ENCODE measurements around the gene RRP36. TPM values are rescaled to one million over a fixed set of nuclear protein-coding genes. Genes with fewer than 3 reads are reported as not detected.

The RRP36 gene
- total and polyA plus RNA-seq, 2 of the 8 experiments (the other 6 are each of a cell fraction or from before 2014, with no cell fraction given), result 33.9 to 92.3 TPM

DNA sequence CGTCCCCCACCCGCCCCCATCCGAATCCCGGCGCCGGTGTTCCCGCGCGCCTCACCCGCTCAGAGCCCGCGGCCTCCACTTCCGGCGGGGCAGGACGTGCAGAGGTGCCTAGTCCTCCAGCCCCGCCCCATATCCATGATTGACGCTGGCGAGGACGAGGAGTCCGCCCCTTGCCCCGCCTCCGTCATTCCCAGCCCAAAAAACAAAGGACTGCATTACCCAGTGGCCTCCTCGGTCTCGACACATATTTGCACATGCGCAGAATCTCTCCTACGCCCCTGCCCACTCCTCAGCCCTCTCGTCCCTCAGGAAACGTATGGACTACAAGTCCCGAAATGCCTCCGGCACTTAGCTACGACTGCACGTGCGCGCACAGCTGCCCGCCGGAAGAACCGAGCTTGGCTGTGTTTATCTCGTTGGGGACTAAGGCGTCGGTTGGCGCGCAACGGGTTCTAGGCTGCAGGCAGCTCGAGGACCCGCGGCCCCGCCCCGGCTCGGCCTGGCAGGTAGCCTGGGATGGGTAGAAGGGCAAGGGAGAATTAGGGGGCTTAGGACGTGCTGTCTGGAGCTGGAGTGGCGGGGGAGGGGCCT, 7.5 kb upstream of the RRP36 start, which contains the start of the genes KLHDC3 and MEA1:
TSS of gene KLHDC3 (plus strand) at position 407 of the 591 bp plus-strand sequence. CDS start 2,944 bp downstream, outside the sequence.
TSS of gene MEA1 (minus strand) at position 104 of the 591 bp plus-strand sequence. CDS start 133 bp downstream, outside the sequence.
- 0% methylated on average over 29 of the region's 51 CpGs; no CpG with 5 or more reads in 1 of the 2 experiments for WGBS, 2 experiments (ENCODE audit: extremely low coverage in 1 of 2, insufficient coverage in 1 of 2, insufficient read length in 1 of 2, insufficient replicate concordance in 2 of 2, low coverage in 1 of 2, low lambda C conversion rate in 2 of 2, missing lambda C conversion rate in 1 of 2)
- no peaks in the 10 kb centered on the region for H3K27me3 ChIP-seq (replicated peaks in 1 of 4; ENCODE audit: control insufficient read depth in 3 of 4, extremely low read depth in 1 of 4, insufficient read depth in 3 of 4, low read length in 3 of 4)
- DNase-seq (ENCODE audit: low read depth in 1 of 2, low spot score in 2 of 2) (peak; percentile 99 to 100), FAIRE-seq (peak; percentile 92)
- peaks cover 0 to 9% (median 4%) of the 10 kb centered on the region in 4 experiments; a peak in 6 of 7 replicates for H3K4me1 ChIP-seq (replicated peaks in 1 of 4; ENCODE audit: control insufficient read depth in 3 of 4, insufficient read depth in 4 of 4, low read length in 3 of 4)
- peak within 1 kb of the TSS; percentile 85 to 99 (median 88) for H3K4me3 ChIP-seq (ENCODE audit: extremely low read depth in 1 of 4, insufficient read depth in 2 of 4, low read depth in 3 of 4, low read length in 4 of 4)
- H2AK5ac ChIP-seq (ENCODE audit: low read depth, low read length), result peak within 1 kb of the TSS; percentile 84
- H3K9ac ChIP-seq (replicated peaks in 1 of 4; ENCODE audit: extremely low read depth in 1 of 4, low read depth in 3 of 4, low read length in 3 of 4), result peak within 1 kb of the TSS; percentile 63 to 81 (median 72)
- H3K79me1 ChIP-seq (ENCODE audit: low read depth, low read length), result peaks cover 8% of the 10 kb centered on the region
- peak within 1 kb of the TSS; percentile 90 to 95 for H3K4me2 ChIP-seq (ENCODE audit: insufficient read depth in 1 of 2, low read depth in 2 of 2, low read length in 2 of 2)
- H2AFZ ChIP-seq (ENCODE audit: low read length), result no peak within 1 kb of the TSS; the same call in 1 of the 2 replicates
- peaks cover 7% of the 10 kb centered on the region for H3K23me2 ChIP-seq (ENCODE audit: low read depth, low read length)
- H3K23ac ChIP-seq (ENCODE audit: insufficient read length), result no peak within 1 kb of the TSS
- peak within 1 kb of the TSS; percentile 54 for H3K27ac ChIP-seq (ENCODE audit: low read depth, low read length)
- peak within 1 kb of the TSS; percentile 17 for H3K4ac ChIP-seq (replicated peaks; ENCODE audit: insufficient read length, low read depth, low read length)
- H3K9me3 ChIP-seq (ENCODE audit: insufficient read depth in 2 of 2, low read depth in 1 of 2, low read length in 1 of 2), result no peaks in the 10 kb centered on the region
- H3K14ac ChIP-seq (ENCODE audit: insufficient read length), result no peak within 1 kb of the TSS
- peak within 1 kb of the TSS; percentile 53; the same call in 1 of the 2 replicates for H2BK12ac ChIP-seq (ENCODE audit: low read depth, low read length)
- peak within 1 kb of the TSS; percentile 82 for H4K5ac ChIP-seq (ENCODE audit: insufficient read length, low read depth, low read length)
- H4K8ac ChIP-seq (ENCODE audit: extremely low read depth, insufficient read depth, low read length), result peak within 1 kb of the TSS; percentile 74
- ChIA-PET CTCF (ENCODE audit: partially characterized antibody) (interaction anchor here (0.6 to 2.2 kb wide), 13 partner anchors 19 to 529 kb away, joined by 3 to 9 read pairs (median 3); partner anchors contain the start of genes GNMT and PTK7), POLR2A (ENCODE audit: partially characterized antibody) (interaction anchor here (0.6 to 27.9 kb wide), 18 partner anchors 8 to 162 kb away, joined by 3 to 584 read pairs (median 6); partner anchors contain the start of genes CNPY3, CUL7, KLC4 and MRPL2)
- peak within 1 kb of the TSS; percentile 75 for H3K18ac ChIP-seq (ENCODE audit: extremely low read depth, low read length)
- peaks cover 3 to 45% of the 10 kb centered on the region in 2 experiments; a peak in 2 of 4 replicates for H3K79me2 ChIP-seq (ENCODE audit: control insufficient read depth in 1 of 2, insufficient read depth in 2 of 2, low read length in 2 of 2)
- H2BK20ac ChIP-seq (ENCODE audit: low read length), result no peak within 1 kb of the TSS
- H3K56ac ChIP-seq (replicated peaks; ENCODE audit: insufficient read length, low read depth, low read length), result peak within 1 kb of the TSS; percentile 75
- peak within 1 kb of the TSS; percentile 36 for H4K91ac ChIP-seq (replicated peaks; ENCODE audit: insufficient read length, low read length)
- peak within 1 kb of the TSS; percentile 91 for H2BK5ac ChIP-seq (ENCODE audit: low read depth, low read length)
- no peak within 1 kb of the TSS for H2BK120ac ChIP-seq (replicated peaks; ENCODE audit: low read depth, low read length)
- peaks cover 17 to 46% (median 39%) of the 10 kb centered on the region in 4 experiments for H3K36me3 ChIP-seq (ENCODE audit: control insufficient read depth in 2 of 4, insufficient read depth in 4 of 4, low read length in 3 of 4)
- peaks cover 0 to 9% of the 10 kb centered on the region in 2 experiments for H4K20me1 ChIP-seq (replicated peaks in 1 of 2; ENCODE audit: control insufficient read depth in 1 of 2, insufficient read depth in 2 of 2, low read length in 2 of 2)
- H2BK15ac ChIP-seq (ENCODE audit: low read length), result peak within 1 kb of the TSS; percentile 75; the same call in 1 of the 2 replicates
- TF ChIP-seq SIRT6 (IDR thresholded peaks at IDR 0.05; ENCODE audit: low read length), result no peak
- no peak for TF ChIP-seq HDAC6 (IDR thresholded peaks at IDR 0.05; ENCODE audit: low read depth, low read length)
- no peak for TF ChIP-seq FOSL1 (IDR thresholded peaks at IDR 0.05; ENCODE audit: insufficient read depth, low read depth, low read length)
- TF ChIP-seq SUZ12 (IDR thresholded peaks at IDR 0.05; ENCODE audit: low read length), result no peak
- TF ChIP-seq CHD1 (IDR thresholded peaks at IDR 0.05; ENCODE audit: low read depth, low read length), result no peak
- TF ChIP-seq SIX5 (IDR thresholded peaks at IDR 0.05; ENCODE audit: low read depth, low read length), result peak; percentile 80
- no peak for TF ChIP-seq POLR2A (IDR thresholded peaks at IDR 0.05; ENCODE audit: control extremely low read depth in 1 of 2, low read depth in 2 of 2, low read length in 2 of 2)
- TF ChIP-seq, protein P1, sequence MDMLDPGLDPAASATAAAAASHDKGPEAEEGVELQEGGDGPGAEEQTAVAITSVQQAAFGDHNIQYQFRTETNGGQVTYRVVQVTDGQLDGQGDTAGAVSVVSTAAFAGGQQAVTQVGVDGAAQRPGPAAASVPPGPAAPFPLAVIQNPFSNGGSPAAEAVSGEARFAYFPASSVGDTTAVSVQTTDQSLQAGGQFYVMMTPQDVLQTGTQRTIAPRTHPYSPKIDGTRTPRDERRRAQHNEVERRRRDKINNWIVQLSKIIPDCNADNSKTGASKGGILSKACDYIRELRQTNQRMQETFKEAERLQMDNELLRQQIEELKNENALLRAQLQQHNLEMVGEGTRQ (IDR thresholded peaks at IDR 0.05; ENCODE audit: low read length), result peak; percentile 62; the same call in 1 of the 2 replicates
- TF ChIP-seq EGR1 (IDR thresholded peaks at IDR 0.05; ENCODE audit: borderline replicate concordance, low read depth, low read length), result peak; percentile 79
- TF ChIP-seq SRF (IDR thresholded peaks at IDR 0.05; ENCODE audit: low read depth, low read length), result peak; percentile 33; the same call in 1 of the 2 replicates
- no peak for TF ChIP-seq CEBPB (IDR thresholded peaks at IDR 0.05; ENCODE audit: low read depth, low read length)
- TF ChIP-seq JUND (IDR thresholded peaks at IDR 0.05; ENCODE audit: low read length), result no peak
